ENCODE measurements around the gene SCYL1. TPM values are rescaled to one million over a fixed set of nuclear protein-coding genes. Genes with fewer than 3 reads are reported as not detected.
A peak's percentile ranks its signal among the peaks of the same experiment; 100 is the strongest.

SCYL1 gene
- total RNA-seq, 2 donors from 2014 or later = 55.0 to 62.3 TPM

- ATAC-seq (no peak), DNase-seq (no peak)
- no peaks in the 10 kb centered on the region for H3K27me3 ChIP-seq
- H3K4me3 ChIP-seq = no peak overlapping the region
- no peak for TF ChIP-seq CTCF (IDR thresholded peaks at IDR 0.05)
- no peaks in the 10 kb centered on the region for H3K9me3 ChIP-seq
- 71 to 76% methylated on average over 12 of the region's 12 CpGs for WGBS, 2 donors
- H3K36me3 ChIP-seq (replicated peaks in 1 of 2; ENCODE audit: insufficient read depth in 1 of 2, low read depth in 2 of 2) = no peaks in the 10 kb centered on the region
- peaks cover 64% of the 10 kb centered on the region for H3K4me1 ChIP-seq
- H3K27ac ChIP-seq = peak overlapping the region; percentile 86 to 96 (median 92)
- intact Hi-C loops (cut with DNase I) = no loop called here
These were observed 31.8 kb downstream of the SCYL1 start for GRCh38 chr11:65556470-65557279.

- DNase-seq (peak in 1 of 4 donors; percentile 35), ATAC-seq (no peak)
- peak overlapping the region; percentile 86 to 96 (median 92) for H3K27ac ChIP-seq
- H3K27me3 ChIP-seq = no peaks in the 10 kb centered on the region
- peaks cover 56% of the 10 kb centered on the region for H3K4me1 ChIP-seq
- H3K9me3 ChIP-seq = no peaks in the 10 kb centered on the region
- intact Hi-C loops (cut with DNase I) = no loop called here
- H3K4me3 ChIP-seq = no peak overlapping the region
- WGBS, 2 donors = 1 to 15% methylated on average over 3 to 23 of the region's 47 CpGs
- TF ChIP-seq CTCF (IDR thresholded peaks at IDR 0.05) (no peak), POLR2A (IDR thresholded peaks at IDR 0.05) (no peak)
- no peaks in the 10 kb centered on the region for H3K36me3 ChIP-seq (replicated peaks in 1 of 2; ENCODE audit: insufficient read depth in 1 of 2, low read depth in 2 of 2)
These were observed 32.6 kb downstream of the SCYL1 start for GRCh38 chr11:65557280-65558001.

GRCh38 chr11:65558002-65558929, 33.4 kb downstream of the SCYL1 start, which contains the start of gene LTBP3:
Gene LTBP3 (minus strand): TSS chr11:65558359. CDS start chr11:65557959, 400 bp downstream.
- 2 to 4% methylated on average over 27 to 72 of the region's 79 CpGs for WGBS, 2 donors
- Histone ChIP-seq H3K27me3 (no peaks in the 10 kb centered on the region), H3K9me3 (no peaks in the 10 kb centered on the region), H3K4me1 (peaks cover 52% of the 10 kb centered on the region), H3K4me3 (no peak within 1 kb of the TSS), H3K36me3 (replicated peaks in 1 of 2; ENCODE audit: insufficient read depth in 1 of 2, low read depth in 2 of 2) (no peaks in the 10 kb centered on the region), H3K27ac (peak within 1 kb of the TSS; percentile 86 to 96 (median 92))
- ATAC-seq (peak; percentile 86), DNase-seq (peak; percentile 83 to 89 (median 87))
- TF ChIP-seq POLR2A (IDR thresholded peaks at IDR 0.05) (peak; percentile 41 to 74 (median 72)), CTCF (IDR thresholded peaks at IDR 0.05) (peak in 2 of 7 experiments; percentile 31 to 33)
- intact Hi-C loops (cut with DNase I) = no loop called here

- peak; percentile 39 for ATAC-seq
- WGBS, 2 donors = 19 to 44% methylated on average over 4 to 19 of the region's 19 CpGs
- DNase-seq = peak; percentile 56 to 79 (median 71)
These were observed 34.1 kb downstream of the SCYL1 start for GRCh38 chr11:65558930-65559509.

More at GRCh38 chr11:65558930-65559509, 34.1 kb downstream of the SCYL1 start:
- Histone ChIP-seq H3K4me3 (no peak overlapping the region), H3K4me1 (peaks cover 52% of the 10 kb centered on the region), H3K27ac (peak overlapping the region; percentile 86 to 96 (median 92)), H3K27me3 (no peaks in the 10 kb centered on the region), H3K9me3 (no peaks in the 10 kb centered on the region), H3K36me3 (replicated peaks in 1 of 2; ENCODE audit: insufficient read depth in 1 of 2, low read depth in 2 of 2) (no peaks in the 10 kb centered on the region)
- intact Hi-C loops (cut with DNase I) = no loop called here
- TF ChIP-seq POLR2A (IDR thresholded peaks at IDR 0.05) = no peak
- peak in 2 of 7 experiments; percentile 2 to 17 for TF ChIP-seq CTCF (IDR thresholded peaks at IDR 0.05)

Data from body of pancreas (tissue), 4 donors.